SJSA1 (cell line): ENCODE results near the gene ST6GALNAC5. TPM values are rescaled to one million over a fixed set of nuclear protein-coding genes. Genes with fewer than 3 reads are reported as not detected.
A peak's percentile ranks its signal among the peaks of the same experiment; 100 is the strongest.

Experiments
- DNase-seq, 2 experiments: peaks; one replicate each; pipeline ENCODE4 v3.0.0-alpha.2; 2015 to 2020; ENCODE audit warnings: low spot score in 2 of 2, low read depth in 1 of 2
- H3K27ac ChIP-seq: fragments of 250-450 bp; sonication (Bioruptor Pico); 2 replicates; pipeline ENCODE4 v1.5.1; 2020; ENCODE audit warnings: mild to moderate bottlenecking, moderate library complexity
- H3K27me3 ChIP-seq: fragments of 250-450 bp; sonication (Bioruptor Pico); replicated peaks from 2 replicates; pipeline ENCODE4 v1.5.1; 2020; ENCODE audit warnings: mild to moderate bottlenecking, moderate library complexity
- H3K36me3 ChIP-seq: fragments of 250-450 bp; sonication (Bioruptor Pico); 2 replicates; pipeline ENCODE4 v1.5.1; 2020; ENCODE audit warnings: mild to moderate bottlenecking
- H3K4me1 ChIP-seq: fragments of 250-450 bp; sonication (Bioruptor Pico); replicated peaks from 2 replicates; pipeline ENCODE4 v1.6.1; 2021; ENCODE audit warnings: mild to moderate bottlenecking
- H3K4me3 ChIP-seq: fragments of 250-450 bp; sonication (Bioruptor Pico); 2 replicates; pipeline ENCODE4 v1.5.1; 2020; ENCODE audit warnings: mild to moderate bottlenecking
- H3K9me3 ChIP-seq: fragments of 250-450 bp; sonication (Bioruptor Pico); replicated peaks from 2 replicates; pipeline ENCODE4 v1.5.1; 2020; ENCODE audit warnings: mild to moderate bottlenecking
- total RNA-seq: library from RNA; depleted of rRNA; stranded (reverse); fragments of >200 nt; shearing (Covaris generic); gene quantifications from 2 replicates; pipeline ENCODE4 v1.2.3, GENCODE V29; 2014

ST6GALNAC5 gene
- total RNA-seq, 1 experiment from 2014 or later, result not detected

DNA sequence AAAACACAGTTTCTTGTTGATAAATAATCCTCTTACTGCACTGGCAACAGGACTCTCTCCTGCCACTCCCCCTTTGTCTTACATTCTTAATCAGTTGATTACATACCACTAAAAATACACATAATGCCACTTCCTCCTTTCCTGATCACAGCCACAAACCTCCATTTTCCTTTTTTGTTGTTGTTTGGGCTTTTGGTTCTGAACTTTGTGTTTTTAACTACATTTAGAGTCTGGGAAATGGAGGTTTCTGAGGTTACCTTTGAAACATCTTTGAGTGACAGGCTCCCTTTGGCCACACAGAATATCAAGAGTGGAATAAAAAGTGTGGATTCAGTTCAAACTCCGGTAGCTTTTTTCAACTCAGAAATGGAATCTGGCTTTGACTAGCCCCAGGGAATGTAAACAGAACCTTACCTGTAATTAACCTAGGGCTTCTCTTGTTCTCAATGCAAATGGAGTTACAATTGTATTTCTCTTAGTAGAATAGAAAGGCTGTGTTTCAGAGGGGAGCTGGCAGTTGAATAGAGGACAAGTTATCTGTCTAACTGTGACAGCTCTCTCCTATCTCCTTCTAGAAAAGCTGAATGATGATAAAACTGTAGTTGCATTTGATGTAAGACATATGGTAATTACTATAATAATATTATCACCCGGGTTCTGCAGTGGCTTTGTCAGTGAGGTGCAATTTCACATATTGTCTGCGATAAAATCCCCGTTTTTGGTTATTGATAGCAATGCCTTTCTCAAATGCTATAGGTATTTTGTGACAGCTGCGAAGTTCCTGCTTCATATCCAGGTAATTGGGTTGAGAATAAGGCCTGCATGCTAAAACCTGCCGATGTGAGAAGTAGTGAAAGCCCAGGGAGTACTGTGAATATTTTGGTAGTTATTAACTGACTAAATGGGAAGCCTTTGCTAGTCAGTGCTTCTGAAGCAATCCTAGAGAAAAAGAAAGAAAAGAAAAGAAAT is 66.9 kb downstream of the ST6GALNAC5 start:
- Histone ChIP-seq H3K27me3 (no peaks in the 10 kb centered on the region), H3K36me3 (no peaks in the 10 kb centered on the region; the same call in 1 of the 2 replicates), H3K4me1 (peaks cover 9% of the 10 kb centered on the region), H3K27ac (no peak overlapping the region), H3K4me3 (no peak overlapping the region), H3K9me3 (no peaks in the 10 kb centered on the region)
- DNase-seq, result no peak

DNA sequence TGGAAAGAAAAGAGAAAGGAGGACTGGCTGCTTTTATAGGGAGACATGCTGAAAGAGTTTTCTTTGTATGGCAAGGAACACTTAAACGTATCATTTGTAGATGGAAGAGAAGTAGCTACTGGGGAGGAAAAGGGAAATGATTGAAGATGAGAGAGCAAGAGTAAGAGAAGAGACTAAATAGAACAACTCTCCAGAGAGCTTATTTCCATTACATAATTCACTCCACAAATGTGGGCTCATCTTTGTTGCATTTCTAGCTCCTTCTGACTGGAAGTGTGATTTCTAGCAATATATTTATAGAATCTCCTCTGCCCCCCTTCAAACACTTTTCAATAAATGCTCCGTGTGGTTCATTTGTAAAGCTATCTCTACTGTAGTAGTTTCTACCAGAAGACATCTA is 71.0 kb downstream of the ST6GALNAC5 start:
- Histone ChIP-seq H3K27ac (no peak overlapping the region), H3K27me3 (no peaks in the 10 kb centered on the region), H3K9me3 (no peaks in the 10 kb centered on the region), H3K4me3 (no peak overlapping the region), H3K36me3 (no peaks in the 10 kb centered on the region; the same call in 1 of the 2 replicates), H3K4me1 (peaks cover 15% of the 10 kb centered on the region)
- no peak for DNase-seq

DNA sequence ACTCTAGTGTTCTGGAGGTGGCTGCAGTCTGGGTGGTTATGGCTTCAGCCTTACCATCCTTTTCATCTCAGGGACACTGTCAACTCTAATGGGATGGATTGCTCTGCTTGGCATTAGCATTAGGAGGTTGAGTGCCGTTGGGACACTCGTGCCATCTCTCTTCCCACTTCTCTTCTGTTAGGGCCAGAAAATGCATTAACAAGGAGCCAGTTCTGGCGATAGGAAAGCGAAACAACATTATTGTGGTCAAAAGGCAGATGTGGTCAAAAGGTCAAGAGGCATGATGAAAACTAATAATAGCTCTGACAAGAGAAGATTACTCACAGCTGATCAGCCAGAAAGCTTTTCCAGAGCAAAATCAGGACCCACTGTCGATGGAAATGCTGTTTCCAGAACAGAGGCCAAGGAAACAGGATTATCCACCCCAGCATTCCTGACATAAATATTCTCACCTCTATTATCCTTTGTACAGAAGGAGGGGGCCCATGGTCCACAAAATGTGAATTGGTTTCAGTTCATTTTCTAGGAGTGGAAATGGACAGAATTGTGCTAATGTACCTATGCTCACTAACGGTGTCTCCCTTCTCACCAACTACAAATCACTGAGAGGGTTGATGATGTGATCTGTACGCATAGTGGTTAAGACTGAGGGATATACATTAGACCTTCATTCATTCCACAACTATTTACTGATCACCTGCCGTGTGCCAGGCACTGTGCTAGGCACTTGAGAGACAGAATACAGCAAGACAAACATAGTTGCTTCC is 72.0 kb downstream of the ST6GALNAC5 start:
- no peaks in the 10 kb centered on the region for H3K9me3 ChIP-seq
- no peak overlapping the region for H3K4me3 ChIP-seq
- H3K27me3 ChIP-seq, result no peaks in the 10 kb centered on the region
- H3K27ac ChIP-seq, result no peak overlapping the region
- peaks cover 15% of the 10 kb centered on the region for H3K4me1 ChIP-seq
- no peaks in the 10 kb centered on the region; the same call in 1 of the 2 replicates for H3K36me3 ChIP-seq
- peak in 1 of 2 experiments; percentile 33 for DNase-seq

DNA sequence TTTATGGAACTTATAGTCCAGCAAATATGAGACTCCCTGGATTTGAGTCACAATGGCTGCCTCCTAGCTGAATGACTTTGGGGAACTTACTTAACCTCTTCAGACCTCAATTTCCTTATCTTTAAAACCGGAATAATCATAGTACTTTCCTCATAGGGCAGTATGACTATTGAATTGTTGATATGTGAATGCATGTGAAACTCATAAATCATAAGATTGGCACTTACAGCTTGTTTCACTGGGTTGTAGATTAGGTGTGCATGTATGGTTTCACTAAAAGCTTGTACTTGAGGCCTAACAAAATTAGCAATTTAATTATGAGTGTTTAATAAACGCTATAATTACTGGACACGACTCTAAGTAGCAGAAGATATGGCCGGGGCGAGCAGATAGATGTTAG is 72.5 kb downstream of the ST6GALNAC5 start:
- Histone ChIP-seq H3K4me3 (no peak overlapping the region), H3K27me3 (no peaks in the 10 kb centered on the region), H3K4me1 (peaks cover 17% of the 10 kb centered on the region), H3K9me3 (no peaks in the 10 kb centered on the region), H3K36me3 (no peaks in the 10 kb centered on the region; the same call in 1 of the 2 replicates), H3K27ac (no peak overlapping the region)
- DNase-seq, result no peak

DNA sequence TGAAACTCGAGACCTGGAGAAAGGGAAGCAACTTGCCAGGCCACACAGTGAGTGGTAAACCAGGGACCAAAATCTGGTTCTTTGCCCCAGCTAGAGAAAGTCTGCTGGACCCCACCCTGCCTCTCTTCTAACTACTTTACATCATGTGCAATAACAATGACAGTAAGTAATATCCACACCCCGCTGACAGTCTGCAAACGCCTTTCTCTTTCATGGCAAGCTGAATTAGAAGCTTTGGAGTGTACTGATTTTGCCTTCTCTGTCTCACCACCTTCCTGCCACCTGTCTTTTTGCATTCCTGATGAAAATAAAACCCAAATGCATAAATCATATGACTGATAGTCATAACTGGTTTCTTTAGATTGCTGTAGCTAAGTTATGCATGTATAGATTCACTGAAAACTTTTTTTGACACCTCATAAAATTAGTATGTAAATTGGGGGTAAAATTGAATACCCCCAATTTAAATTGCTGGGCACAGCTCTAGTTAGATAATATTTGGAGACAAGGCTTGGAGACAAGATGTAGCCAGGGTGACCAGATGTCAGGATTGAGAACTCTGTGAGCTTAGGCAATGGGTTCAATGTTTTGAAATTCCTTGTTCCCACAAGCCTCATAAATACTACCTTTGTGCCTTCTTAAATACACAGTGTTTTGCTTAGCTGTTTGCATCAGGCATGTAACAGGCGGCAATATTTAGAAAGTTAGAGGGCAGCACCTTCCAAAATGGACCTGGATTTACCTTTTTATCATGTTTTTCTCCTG is 73.5 kb downstream of the ST6GALNAC5 start:
- DNase-seq, result no peak

DNA sequence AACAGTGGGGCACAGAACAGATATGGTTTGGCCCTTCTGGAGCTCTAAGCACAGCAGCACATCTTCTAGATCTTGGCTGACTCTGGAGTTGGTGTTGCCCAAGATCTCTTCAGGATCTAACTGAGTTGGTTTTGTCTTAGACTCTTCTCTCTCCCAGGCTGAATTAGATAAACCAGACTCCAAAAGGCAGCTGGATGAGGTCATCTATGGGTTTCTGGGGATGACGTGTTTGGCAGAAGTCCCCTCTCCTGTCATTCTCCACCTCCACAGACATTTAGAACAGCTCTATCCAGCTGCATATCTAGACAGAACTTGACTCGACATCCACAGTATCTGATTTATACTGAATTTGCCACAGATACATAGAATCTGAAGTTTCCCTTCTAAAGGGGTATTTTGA is 75.3 kb downstream of the ST6GALNAC5 start:
- no peak for DNase-seq
- no peaks in the 10 kb centered on the region for H3K9me3 ChIP-seq
- no peaks in the 10 kb centered on the region; the same call in 1 of the 2 replicates for H3K36me3 ChIP-seq
- H3K27me3 ChIP-seq, result no peaks in the 10 kb centered on the region
- H3K4me3 ChIP-seq, result no peak overlapping the region
- H3K27ac ChIP-seq, result no peak overlapping the region
- peaks cover 25% of the 10 kb centered on the region for H3K4me1 ChIP-seq

More for the DNA sequence above, 73.5 kb downstream of the ST6GALNAC5 start:
- no peaks in the 10 kb centered on the region for H3K27me3 ChIP-seq
- H3K9me3 ChIP-seq, result no peaks in the 10 kb centered on the region
- no peak overlapping the region for H3K4me3 ChIP-seq
- H3K36me3 ChIP-seq, result no peaks in the 10 kb centered on the region; the same call in 1 of the 2 replicates
- peaks cover 25% of the 10 kb centered on the region for H3K4me1 ChIP-seq
- H3K27ac ChIP-seq, result no peak overlapping the region

DNA sequence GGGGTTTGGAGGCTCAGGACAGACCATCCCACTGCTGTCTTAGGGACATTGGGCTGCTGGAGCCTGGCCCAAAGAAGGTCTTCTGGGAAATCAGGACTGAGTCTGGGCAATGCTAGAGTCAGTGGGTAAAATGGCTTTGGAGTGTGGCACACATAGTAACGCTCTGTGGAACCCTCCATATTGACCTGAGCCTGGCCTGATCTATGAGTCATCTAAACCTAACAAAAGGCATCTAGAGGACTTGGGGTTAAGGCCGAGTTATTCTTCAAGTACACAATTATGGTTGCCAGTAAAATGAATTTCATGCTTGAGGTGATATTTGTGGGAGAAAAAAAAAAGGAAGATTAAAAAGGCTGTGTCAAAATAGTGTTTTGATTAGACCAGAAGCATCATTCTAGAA is 77.7 kb downstream of the ST6GALNAC5 start:
- Histone ChIP-seq H3K27ac (no peak overlapping the region), H3K4me1 (peaks cover 23% of the 10 kb centered on the region), H3K4me3 (no peak overlapping the region), H3K36me3 (no peaks in the 10 kb centered on the region), H3K9me3 (no peaks in the 10 kb centered on the region), H3K27me3 (no peaks in the 10 kb centered on the region)
- peak in 1 of 2 experiments; percentile 27 for DNase-seq

DNA sequence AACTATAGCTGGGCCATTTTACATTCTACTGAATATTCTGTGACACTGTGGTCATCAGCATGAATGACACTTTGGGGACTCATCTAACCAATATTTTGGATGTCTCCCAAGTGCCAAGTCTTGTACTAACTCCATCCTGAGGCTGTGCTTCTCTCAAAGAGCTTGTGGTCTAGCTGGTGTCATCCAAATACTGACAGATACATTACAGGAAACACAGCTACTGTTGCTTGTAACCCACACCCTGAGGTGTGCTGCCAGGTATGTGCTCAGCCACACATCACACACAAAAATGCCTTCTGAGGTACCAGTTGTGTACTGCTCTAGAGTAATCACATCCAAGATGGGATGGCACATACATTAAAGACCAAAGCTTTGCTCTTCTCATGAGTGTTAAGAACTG is 81.6 kb downstream of the ST6GALNAC5 start:
- DNase-seq, result no peak
- Histone ChIP-seq H3K4me1 (peaks cover 36% of the 10 kb centered on the region), H3K9me3 (no peaks in the 10 kb centered on the region), H3K4me3 (no peak overlapping the region), H3K27ac (no peak overlapping the region; the same call in 1 of the 2 replicates), H3K36me3 (no peaks in the 10 kb centered on the region), H3K27me3 (no peaks in the 10 kb centered on the region)

DNA sequence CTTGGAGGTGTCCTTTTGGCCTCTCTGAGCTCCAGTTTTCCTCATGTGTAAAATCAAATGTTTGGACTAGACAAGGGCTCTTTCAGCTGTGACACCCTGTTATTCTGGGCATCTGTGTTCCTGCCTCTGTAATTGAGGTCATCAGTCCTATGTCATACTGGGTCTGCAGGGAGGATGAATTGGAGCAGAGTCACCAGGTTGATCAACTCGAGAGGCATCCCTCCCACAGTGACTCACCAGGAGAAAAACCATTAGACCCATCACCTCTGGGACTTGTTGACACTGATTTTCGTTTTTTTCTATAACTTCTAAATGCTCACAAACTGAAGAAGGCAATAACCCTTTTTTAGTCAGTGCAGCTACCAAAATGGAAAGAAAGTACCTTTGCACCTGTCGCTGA is 82.2 kb downstream of the ST6GALNAC5 start:
- H3K27ac ChIP-seq, result peak overlapping the region; percentile 49
- DNase-seq, result peak; percentile 25 to 45

DNA sequence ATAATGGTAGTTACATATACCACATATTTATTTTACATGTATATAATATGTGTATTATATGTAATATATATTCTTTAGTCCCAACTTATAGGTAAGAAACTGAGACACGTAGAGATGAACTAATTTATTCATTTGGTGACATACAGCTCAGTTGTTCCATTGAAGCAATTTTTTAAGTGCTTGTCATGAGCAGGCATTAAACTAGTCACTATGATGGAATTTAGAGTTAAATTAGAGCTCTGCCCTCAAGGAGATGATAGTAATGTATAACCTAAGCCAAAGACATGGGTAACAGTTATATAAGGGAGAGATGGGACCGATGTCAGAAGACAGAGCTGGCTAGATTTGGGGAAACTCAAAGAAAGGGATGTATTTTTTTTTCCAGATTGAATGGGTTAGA is 83.0 kb downstream of the ST6GALNAC5 start:
- Histone ChIP-seq H3K27me3 (no peaks in the 10 kb centered on the region), H3K27ac (peak overlapping the region; percentile 49), H3K36me3 (no peaks in the 10 kb centered on the region), H3K4me1 (peaks cover 28% of the 10 kb centered on the region), H3K4me3 (no peak overlapping the region), H3K9me3 (no peaks in the 10 kb centered on the region)
- no peak for DNase-seq

More for the DNA sequence above, 82.2 kb downstream of the ST6GALNAC5 start:
- H3K27me3 ChIP-seq, result no peaks in the 10 kb centered on the region
- no peak overlapping the region for H3K4me3 ChIP-seq
- no peaks in the 10 kb centered on the region for H3K9me3 ChIP-seq
- no peaks in the 10 kb centered on the region for H3K36me3 ChIP-seq
- H3K4me1 ChIP-seq, result peaks cover 36% of the 10 kb centered on the region

DNA sequence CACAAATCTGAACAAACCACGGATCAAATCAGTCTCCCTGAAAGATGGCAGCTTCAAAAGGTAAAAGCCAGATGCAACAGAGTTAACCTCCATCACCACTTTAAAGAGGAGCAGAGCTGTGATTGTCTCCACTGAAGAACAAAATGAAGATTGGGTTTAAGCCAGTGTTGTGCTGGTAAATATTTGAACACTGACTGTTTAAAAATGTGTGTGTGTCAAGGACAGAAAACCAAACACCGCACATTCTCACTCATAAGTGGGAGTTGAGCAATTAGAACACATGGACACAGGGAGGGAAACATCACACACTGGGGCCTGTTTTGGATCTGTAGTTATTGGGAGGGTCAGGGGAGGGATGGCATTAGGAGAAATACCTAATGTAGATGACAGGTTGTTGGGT is 83.9 kb downstream of the ST6GALNAC5 start:
- DNase-seq, result no peak
- no peak overlapping the region for H3K4me3 ChIP-seq
- H3K36me3 ChIP-seq, result no peaks in the 10 kb centered on the region
- no peaks in the 10 kb centered on the region for H3K27me3 ChIP-seq
- H3K27ac ChIP-seq, result peak overlapping the region; percentile 26
- peaks cover 25% of the 10 kb centered on the region for H3K4me1 ChIP-seq
- no peaks in the 10 kb centered on the region for H3K9me3 ChIP-seq

DNA sequence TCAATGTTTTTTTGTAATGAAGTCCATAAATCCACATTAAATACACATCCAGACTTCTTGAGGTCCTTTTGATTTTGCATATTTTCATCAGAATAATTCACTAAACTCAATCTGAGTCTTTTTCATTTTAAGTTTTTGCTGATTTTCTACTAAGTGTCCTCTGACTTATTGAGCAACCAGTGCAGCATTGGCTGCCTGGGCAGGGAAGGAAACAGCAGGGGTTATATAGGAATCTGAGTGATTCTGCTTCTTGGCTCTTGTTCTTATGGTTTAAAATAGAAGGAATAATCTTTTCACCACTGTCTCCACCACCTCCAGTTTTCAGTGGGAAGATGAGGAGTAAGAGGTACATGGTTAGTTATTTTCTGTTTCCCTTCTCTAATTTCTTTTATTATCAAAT is 88.4 kb downstream of the ST6GALNAC5 start:
- no peak for DNase-seq
- no peak overlapping the region for H3K27ac ChIP-seq
- H3K27me3 ChIP-seq, result no peaks in the 10 kb centered on the region
- no peaks in the 10 kb centered on the region for H3K36me3 ChIP-seq
- H3K4me3 ChIP-seq, result no peak overlapping the region
- peaks cover 9% of the 10 kb centered on the region for H3K4me1 ChIP-seq
- H3K9me3 ChIP-seq, result no peaks in the 10 kb centered on the region

DNA sequence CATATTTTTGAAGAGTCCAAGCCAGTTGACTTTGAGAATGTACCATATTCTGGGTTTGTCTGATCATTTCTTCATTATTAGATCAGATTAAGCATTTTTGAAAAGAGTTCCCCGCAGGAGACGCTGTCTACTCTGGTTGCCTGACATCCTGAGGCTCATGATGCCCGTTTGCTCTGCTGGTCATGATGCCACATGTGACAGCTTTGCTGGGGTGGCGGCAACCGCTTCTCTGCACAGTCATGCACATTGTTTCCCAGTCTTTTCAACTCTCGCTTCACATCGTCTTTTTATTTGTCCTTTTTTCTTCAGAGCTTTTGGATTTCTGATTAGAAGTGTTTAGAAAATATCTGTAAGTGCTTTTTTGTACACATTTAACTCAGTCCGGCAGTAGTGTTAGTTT is 90.7 kb downstream of the ST6GALNAC5 start:
- H3K9me3 ChIP-seq, result no peaks in the 10 kb centered on the region
- H3K27ac ChIP-seq, result no peak overlapping the region
- H3K4me1 ChIP-seq, result peaks cover 17% of the 10 kb centered on the region
- H3K4me3 ChIP-seq, result no peak overlapping the region
- no peaks in the 10 kb centered on the region for H3K36me3 ChIP-seq
- DNase-seq, result no peak
- H3K27me3 ChIP-seq, result no peaks in the 10 kb centered on the region
